H1 (cell line): ENCODE data around the gene RNF144A. TPM values are rescaled to one million over a fixed set of nuclear protein-coding genes. Genes with fewer than 3 reads are reported as not detected.

Experiments used
- CEBPB ChIP-seq: IDR thresholded peaks from 2 replicates; pipeline ENCODE4 v1.6.1; 2012; ENCODE audit warnings: low read depth, low read length
- EZH2 ChIP-seq: fragments of 200-600 bp; sonication (generic); IDR thresholded peaks from 2 replicates; pipeline ENCODE4 v1.7.1; 2012; ENCODE audit warnings: low read depth, mild to moderate bottlenecking, moderate library complexity, low read length, inconsistent platforms; ENCODE audit not compliant: severe bottlenecking
- JUN ChIP-seq: IDR thresholded peaks from 2 replicates; pipeline ENCODE4 v1.6.1; 2011; ENCODE audit warnings: low read depth, mild to moderate bottlenecking, improper control_type of control experiment, low read length
- SIRT6 ChIP-seq: IDR thresholded peaks from one replicate; pipeline ENCODE4 v1.7.1; 2012; ENCODE audit warnings: low read length, inconsistent platforms
- TEAD4 ChIP-seq: IDR thresholded peaks from 2 replicates; pipeline ENCODE4 v1.6.1; 2012; ENCODE audit warnings: low read depth, low read length, inconsistent platforms, mixed read lengths
- polyA plus RNA-seq, 7 experiments: library from polyadenylated mRNA; depleted of rRNA in 3 of 7; stranded (reverse) in 5 of 7; unstranded in 2 of 7; fragments of >200 nt in 5 of 7; fragments of 200-250 nt in 2 of 7; gene quantifications; 1 replicate in 5 of 7; 2 replicates in 1 of 7; 4 replicates in 1 of 7; pipeline versions ENCODE4 v1.2.1 to v1.2.3, GENCODE V29; 2011 to 2013; ENCODE audit warnings: missing spikeins in 2 of 7, mixed read lengths in 2 of 7
- total RNA-seq: library from RNA; stranded (reverse); fragmentation: NEBNext Ultra II Directional; extraction: Animal tissue kit (Norgen Biotek cat#: 25700); gene quantifications from 2 replicates; pipeline ENCODE4 v1.2.1, GENCODE V29; 2021
- TF ChIP-seq, protein P1 (sequence below): fragments of 300-600 bp; sonication (generic); IDR thresholded peaks from 2 replicates; pipeline ENCODE4 v1.7.1; 2012; ENCODE audit warnings: low read length, moderate library complexity, mild to moderate bottlenecking, inconsistent platforms; ENCODE audit not compliant: insufficient replicate concordance
- TF ChIP-seq, protein P2 (sequence below): IDR thresholded peaks from 2 replicates; pipeline ENCODE4 v1.6.1; 2012; ENCODE audit warnings: low read length, inconsistent platforms

The RNF144A gene
- total and polyA plus RNA-seq, 2 of the 8 experiments (the other 6 are each of a cell fraction or from before 2014, with no cell fraction given), result 14.0 to 15.0 TPM

DNA sequence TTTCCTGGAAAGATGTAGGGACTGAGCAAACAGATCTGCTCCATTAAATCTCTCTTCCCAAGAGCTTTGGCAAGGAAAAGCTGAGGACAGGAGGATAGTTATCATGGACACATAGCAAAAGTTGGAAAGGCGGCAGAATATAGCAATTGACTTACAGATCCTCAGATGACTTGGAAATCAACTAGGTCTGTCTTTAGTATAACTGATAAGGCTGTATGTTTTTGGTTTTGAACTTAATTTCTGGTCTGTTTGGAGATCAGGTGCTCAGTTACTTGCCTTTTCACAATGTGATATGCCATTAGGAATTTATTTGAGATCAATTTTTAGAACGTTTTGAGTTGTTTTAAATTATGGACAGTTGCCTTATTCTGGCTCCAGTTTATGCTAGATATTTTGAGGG, 31.7 kb upstream of the RNF144A start (continued):
- TF ChIP-seq, protein P1, sequence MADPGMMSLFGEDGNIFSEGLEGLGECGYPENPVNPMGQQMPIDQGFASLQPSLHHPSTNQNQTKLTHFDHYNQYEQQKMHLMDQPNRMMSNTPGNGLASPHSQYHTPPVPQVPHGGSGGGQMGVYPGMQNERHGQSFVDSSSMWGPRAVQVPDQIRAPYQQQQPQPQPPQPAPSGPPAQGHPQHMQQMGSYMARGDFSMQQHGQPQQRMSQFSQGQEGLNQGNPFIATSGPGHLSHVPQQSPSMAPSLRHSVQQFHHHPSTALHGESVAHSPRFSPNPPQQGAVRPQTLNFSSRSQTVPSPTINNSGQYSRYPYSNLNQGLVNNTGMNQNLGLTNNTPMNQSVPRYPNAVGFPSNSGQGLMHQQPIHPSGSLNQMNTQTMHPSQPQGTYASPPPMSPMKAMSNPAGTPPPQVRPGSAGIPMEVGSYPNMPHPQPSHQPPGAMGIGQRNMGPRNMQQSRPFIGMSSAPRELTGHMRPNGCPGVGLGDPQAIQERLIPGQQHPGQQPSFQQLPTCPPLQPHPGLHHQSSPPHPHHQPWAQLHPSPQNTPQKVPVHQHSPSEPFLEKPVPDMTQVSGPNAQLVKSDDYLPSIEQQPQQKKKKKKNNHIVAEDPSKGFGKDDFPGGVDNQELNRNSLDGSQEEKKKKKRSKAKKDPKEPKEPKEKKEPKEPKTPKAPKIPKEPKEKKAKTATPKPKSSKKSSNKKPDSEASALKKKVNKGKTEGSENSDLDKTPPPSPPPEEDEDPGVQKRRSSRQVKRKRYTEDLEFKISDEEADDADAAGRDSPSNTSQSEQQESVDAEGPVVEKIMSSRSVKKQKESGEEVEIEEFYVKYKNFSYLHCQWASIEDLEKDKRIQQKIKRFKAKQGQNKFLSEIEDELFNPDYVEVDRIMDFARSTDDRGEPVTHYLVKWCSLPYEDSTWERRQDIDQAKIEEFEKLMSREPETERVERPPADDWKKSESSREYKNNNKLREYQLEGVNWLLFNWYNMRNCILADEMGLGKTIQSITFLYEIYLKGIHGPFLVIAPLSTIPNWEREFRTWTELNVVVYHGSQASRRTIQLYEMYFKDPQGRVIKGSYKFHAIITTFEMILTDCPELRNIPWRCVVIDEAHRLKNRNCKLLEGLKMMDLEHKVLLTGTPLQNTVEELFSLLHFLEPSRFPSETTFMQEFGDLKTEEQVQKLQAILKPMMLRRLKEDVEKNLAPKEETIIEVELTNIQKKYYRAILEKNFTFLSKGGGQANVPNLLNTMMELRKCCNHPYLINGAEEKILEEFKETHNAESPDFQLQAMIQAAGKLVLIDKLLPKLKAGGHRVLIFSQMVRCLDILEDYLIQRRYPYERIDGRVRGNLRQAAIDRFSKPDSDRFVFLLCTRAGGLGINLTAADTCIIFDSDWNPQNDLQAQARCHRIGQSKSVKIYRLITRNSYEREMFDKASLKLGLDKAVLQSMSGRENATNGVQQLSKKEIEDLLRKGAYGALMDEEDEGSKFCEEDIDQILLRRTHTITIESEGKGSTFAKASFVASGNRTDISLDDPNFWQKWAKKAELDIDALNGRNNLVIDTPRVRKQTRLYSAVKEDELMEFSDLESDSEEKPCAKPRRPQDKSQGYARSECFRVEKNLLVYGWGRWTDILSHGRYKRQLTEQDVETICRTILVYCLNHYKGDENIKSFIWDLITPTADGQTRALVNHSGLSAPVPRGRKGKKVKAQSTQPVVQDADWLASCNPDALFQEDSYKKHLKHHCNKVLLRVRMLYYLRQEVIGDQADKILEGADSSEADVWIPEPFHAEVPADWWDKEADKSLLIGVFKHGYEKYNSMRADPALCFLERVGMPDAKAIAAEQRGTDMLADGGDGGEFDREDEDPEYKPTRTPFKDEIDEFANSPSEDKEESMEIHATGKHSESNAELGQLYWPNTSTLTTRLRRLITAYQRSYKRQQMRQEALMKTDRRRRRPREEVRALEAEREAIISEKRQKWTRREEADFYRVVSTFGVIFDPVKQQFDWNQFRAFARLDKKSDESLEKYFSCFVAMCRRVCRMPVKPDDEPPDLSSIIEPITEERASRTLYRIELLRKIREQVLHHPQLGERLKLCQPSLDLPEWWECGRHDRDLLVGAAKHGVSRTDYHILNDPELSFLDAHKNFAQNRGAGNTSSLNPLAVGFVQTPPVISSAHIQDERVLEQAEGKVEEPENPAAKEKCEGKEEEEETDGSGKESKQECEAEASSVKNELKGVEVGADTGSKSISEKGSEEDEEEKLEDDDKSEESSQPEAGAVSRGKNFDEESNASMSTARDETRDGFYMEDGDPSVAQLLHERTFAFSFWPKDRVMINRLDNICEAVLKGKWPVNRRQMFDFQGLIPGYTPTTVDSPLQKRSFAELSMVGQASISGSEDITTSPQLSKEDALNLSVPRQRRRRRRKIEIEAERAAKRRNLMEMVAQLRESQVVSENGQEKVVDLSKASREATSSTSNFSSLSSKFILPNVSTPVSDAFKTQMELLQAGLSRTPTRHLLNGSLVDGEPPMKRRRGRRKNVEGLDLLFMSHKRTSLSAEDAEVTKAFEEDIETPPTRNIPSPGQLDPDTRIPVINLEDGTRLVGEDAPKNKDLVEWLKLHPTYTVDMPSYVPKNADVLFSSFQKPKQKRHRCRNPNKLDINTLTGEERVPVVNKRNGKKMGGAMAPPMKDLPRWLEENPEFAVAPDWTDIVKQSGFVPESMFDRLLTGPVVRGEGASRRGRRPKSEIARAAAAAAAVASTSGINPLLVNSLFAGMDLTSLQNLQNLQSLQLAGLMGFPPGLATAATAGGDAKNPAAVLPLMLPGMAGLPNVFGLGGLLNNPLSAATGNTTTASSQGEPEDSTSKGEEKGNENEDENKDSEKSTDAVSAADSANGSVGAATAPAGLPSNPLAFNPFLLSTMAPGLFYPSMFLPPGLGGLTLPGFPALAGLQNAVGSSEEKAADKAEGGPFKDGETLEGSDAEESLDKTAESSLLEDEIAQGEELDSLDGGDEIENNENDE, result no peak
- no peak for TF ChIP-seq CEBPB
- no peak for TF ChIP-seq TEAD4
- TF ChIP-seq, protein P2, sequence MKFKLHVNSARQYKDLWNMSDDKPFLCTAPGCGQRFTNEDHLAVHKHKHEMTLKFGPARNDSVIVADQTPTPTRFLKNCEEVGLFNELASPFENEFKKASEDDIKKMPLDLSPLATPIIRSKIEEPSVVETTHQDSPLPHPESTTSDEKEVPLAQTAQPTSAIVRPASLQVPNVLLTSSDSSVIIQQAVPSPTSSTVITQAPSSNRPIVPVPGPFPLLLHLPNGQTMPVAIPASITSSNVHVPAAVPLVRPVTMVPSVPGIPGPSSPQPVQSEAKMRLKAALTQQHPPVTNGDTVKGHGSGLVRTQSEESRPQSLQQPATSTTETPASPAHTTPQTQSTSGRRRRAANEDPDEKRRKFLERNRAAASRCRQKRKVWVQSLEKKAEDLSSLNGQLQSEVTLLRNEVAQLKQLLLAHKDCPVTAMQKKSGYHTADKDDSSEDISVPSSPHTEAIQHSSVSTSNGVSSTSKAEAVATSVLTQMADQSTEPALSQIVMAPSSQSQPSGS, result no peak
- TF ChIP-seq JUN, result no peak
- TF ChIP-seq EZH2, result no peak
- no peak for TF ChIP-seq SIRT6
